Effector memory CD4-positive, alpha-beta T cell (primary cell): ENCODE results near the gene SYN1.

Source experiments
- DNase-seq, 3 donors: peaks; one replicate each; pipeline ENCODE4 v3.0.0-alpha.2; 2020
- H3K27ac ChIP-seq: 2 replicates; pipeline ENCODE4 v1.7.0; 2013; ENCODE audit warnings: mild to moderate bottlenecking, low read length, moderate library complexity; ENCODE audit not compliant: insufficient read depth, poor library complexity, severe bottlenecking
- H3K27me3 ChIP-seq: replicated peaks from 2 replicates; pipeline ENCODE4 v1.7.0; 2013; ENCODE audit warnings: mild to moderate bottlenecking, low read length; ENCODE audit not compliant: insufficient read depth, control insufficient read depth, poor library complexity, severe bottlenecking
- H3K36me3 ChIP-seq: 2 replicates; pipeline ENCODE4 v1.7.0; 2013; ENCODE audit warnings: mild to moderate bottlenecking, low read length, moderate library complexity; ENCODE audit not compliant: control insufficient read depth, insufficient read depth
- H3K4me1 ChIP-seq: 2 replicates; pipeline ENCODE4 v1.7.0; 2013; ENCODE audit warnings: low read length, mild to moderate bottlenecking; ENCODE audit not compliant: control insufficient read depth, insufficient read depth, poor library complexity, severe bottlenecking
- H3K4me3 ChIP-seq: 2 replicates; pipeline ENCODE4 v1.7.0; 2013; ENCODE audit warnings: low read length, low read depth, mild to moderate bottlenecking; ENCODE audit not compliant: insufficient read depth, poor library complexity, severe bottlenecking
- H3K9me3 ChIP-seq: 2 replicates; pipeline ENCODE4 v1.7.0; 2013; ENCODE audit warnings: mild to moderate bottlenecking, low read length, moderate library complexity; ENCODE audit not compliant: control insufficient read depth

SYN1 gene

DNA sequence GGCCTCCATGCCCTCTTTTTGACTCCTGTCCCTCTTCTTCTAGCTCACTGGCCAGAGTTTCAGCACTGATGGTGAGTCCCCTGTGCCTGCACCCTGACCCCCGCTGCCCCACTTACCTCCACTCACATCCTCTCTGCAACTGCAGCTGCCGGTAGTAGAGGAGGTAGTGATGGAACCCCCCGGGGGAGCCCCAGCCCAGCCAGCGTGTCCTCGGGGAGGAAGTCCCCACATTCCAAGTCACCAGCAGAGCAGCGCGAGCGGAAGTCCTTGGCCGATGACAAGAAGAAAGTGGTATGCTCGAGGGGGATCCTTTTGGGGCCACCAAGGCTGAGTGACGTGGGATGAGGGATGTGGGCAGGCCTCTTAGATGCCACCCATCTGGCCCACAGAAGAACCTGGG is 52.8 kb downstream of the SYN1 start:
- Histone ChIP-seq H3K36me3 (peaks cover 59% of the 10 kb centered on the region), H3K27me3 (no peaks in the 10 kb centered on the region), H3K4me3 (no peak overlapping the region), H3K9me3 (no peaks in the 10 kb centered on the region), H3K27ac (no peak overlapping the region), H3K4me1 (peaks cover 9% of the 10 kb centered on the region)
- DNase-seq = no peak

DNA sequence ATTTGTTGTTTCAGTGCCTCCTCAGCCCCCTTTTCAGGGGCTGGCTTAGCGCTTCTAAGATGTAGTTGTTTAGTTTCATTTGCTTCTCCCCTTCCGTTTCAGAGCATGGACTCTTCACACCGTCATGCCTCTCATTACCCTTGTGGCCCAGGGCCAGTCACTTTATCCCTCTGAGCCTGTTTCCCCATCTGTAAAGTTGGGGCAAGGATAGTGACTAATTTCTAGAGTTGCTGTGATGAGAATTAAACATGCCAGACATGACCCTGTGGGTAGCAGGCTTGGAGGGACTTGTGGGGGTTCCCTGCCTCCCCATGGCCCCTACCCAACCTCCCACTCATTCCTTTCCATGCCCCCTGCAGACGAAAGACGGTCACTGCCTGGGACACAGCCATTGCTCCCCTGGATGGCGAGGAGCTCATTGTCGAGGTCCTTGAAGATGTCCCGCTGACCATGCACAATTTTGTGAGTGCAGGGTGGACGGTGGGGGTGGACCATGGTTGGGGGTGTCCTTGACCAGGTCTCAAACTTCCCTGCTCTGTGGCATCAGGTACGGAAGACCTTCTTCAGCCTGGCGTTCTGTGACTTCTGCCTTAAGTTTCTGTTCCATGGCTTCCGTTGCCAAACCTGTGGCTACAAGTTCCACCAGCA is 55.1 kb downstream of the SYN1 start:
- DNase-seq = no peak
- H3K36me3 ChIP-seq = peaks cover 44% of the 10 kb centered on the region
- H3K4me3 ChIP-seq = no peak overlapping the region
- no peak overlapping the region for H3K27ac ChIP-seq
- H3K4me1 ChIP-seq = peaks cover 9% of the 10 kb centered on the region
- H3K9me3 ChIP-seq = no peaks in the 10 kb centered on the region
- H3K27me3 ChIP-seq = no peaks in the 10 kb centered on the region

DNA sequence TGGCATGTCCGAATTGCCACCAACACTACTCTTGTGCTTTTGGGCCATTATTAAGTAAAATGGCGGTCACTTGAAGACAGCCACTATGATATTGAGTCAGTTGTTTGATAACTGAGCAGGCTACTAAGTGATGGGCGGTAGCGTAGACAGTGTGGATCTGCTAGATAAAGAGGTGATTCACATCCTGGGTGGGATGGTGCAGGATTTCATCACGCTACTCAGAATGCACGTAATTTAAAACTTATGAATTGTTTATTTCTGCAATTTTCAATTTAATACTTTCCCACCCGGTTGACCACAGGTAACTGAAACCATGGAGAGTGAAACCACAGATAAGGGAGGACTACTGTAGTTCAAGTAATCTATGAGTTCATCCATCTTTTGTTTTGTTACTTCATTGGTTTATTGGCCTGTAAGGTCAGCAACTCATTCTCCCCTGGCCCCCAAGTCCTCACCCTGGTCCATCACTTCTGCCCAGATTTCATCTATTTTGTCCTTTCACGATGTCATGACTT is 55.8 kb downstream of the SYN1 start:
- Histone ChIP-seq H3K27ac (no peak overlapping the region), H3K27me3 (no peaks in the 10 kb centered on the region), H3K4me3 (no peak overlapping the region), H3K9me3 (no peaks in the 10 kb centered on the region), H3K36me3 (peaks cover 40% of the 10 kb centered on the region), H3K4me1 (peaks cover 9% of the 10 kb centered on the region)
- no peak for DNase-seq

- DNase-seq = no peak
- Histone ChIP-seq H3K27me3 (no peaks in the 10 kb centered on the region), H3K9me3 (no peaks in the 10 kb centered on the region), H3K27ac (no peak overlapping the region), H3K4me3 (no peak overlapping the region), H3K36me3 (peaks cover 31% of the 10 kb centered on the region), H3K4me1 (peaks cover 9% of the 10 kb centered on the region)
These were observed 56.9 kb downstream of the SYN1 start for GRCh38 chrX:47562615-47563243.

- H3K4me1 ChIP-seq = peaks cover 9% of the 10 kb centered on the region
- peaks cover 21% of the 10 kb centered on the region for H3K36me3 ChIP-seq
- H3K27ac ChIP-seq = peak overlapping the region; percentile 97
- no peaks in the 10 kb centered on the region for H3K27me3 ChIP-seq
- H3K9me3 ChIP-seq = no peaks in the 10 kb centered on the region
- no peak for DNase-seq
- peak overlapping the region; percentile 71 for H3K4me3 ChIP-seq
These were observed 58.0 kb downstream of the SYN1 start for GRCh38 chrX:47561659-47562151.

- Histone ChIP-seq H3K27ac (peak within 1 kb of the TSS; percentile 97), H3K36me3 (peaks cover 15% of the 10 kb centered on the region), H3K4me1 (peaks cover 9% of the 10 kb centered on the region), H3K9me3 (no peaks in the 10 kb centered on the region), H3K4me3 (peak within 1 kb of the TSS; percentile 71), H3K27me3 (no peaks in the 10 kb centered on the region)
- DNase-seq = peak; percentile 90 to 96 (median 96)
These were observed 58.6 kb downstream of the SYN1 start, which contains the start of gene ARAF for GRCh38 chrX:47560934-47561658. Gene ARAF (plus strand): TSS chrX:47561205. CDS start chrX:47562968, 1,763 bp downstream.

DNA sequence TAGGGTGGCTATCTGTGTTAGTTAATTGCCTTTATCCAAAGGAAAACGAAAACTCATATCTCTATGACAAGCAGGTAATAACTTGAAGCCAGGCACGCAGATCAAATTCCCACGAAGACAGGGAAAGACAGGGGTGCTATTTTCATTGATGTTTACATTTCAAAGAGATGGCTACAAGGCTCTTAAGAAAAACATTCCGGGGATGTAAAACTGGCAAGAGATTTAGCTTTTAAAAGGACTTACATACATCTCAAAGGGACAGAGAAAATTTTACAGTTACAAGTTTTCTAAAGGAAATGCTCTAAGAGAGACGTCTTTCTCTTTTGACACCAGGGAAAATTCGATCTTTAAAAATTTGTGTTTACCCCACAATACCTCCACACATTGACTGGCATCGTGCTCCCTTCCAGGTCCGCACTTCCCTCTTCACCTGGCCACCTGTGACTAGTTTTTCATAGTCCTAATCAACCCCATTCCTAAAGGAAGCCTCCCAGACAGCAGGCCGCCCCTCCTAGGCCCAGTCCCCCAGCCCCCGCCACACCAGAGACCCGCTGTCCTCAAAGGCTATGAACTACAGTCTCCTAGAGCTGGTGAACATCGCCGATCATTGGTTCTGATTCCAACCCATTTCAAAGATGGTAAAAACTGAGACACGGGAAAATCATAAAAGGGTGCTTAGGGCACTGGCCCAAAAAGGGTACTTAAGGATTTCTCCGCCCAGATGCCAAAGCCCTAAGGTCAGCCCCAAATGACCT is 59.3 kb downstream of the SYN1 start:
- H3K9me3 ChIP-seq = no peaks in the 10 kb centered on the region
- peaks cover 14% of the 10 kb centered on the region for H3K36me3 ChIP-seq
- H3K4me1 ChIP-seq = peaks cover 9% of the 10 kb centered on the region
- DNase-seq = no peak
- H3K27ac ChIP-seq = peak overlapping the region; percentile 97
- no peaks in the 10 kb centered on the region for H3K27me3 ChIP-seq
- peak overlapping the region; percentile 71 for H3K4me3 ChIP-seq

DNA sequence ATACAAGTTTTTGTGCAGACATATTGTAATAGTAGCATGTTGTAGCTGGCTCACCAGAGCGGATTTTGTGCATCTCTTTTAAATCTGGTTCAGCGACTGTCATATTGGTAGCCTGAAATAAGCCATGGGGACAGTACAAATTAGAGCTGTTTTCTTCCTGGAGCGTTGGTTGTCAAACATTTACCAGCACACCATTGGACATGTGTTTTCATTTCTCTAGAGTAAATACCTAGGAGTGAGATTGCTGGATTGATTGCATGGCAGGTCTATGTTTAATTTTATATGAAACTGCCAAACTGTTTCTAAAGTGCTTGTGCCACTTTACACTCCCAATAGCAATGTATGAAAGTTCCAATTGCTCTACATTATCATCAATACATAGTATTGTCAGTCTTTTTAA is 61.2 kb downstream of the SYN1 start:
- DNase-seq = no peak
- H3K27me3 ChIP-seq = no peaks in the 10 kb centered on the region
- H3K9me3 ChIP-seq = no peaks in the 10 kb centered on the region
- no peak overlapping the region for H3K27ac ChIP-seq
- H3K4me3 ChIP-seq = no peak overlapping the region
- no peaks in the 10 kb centered on the region for H3K36me3 ChIP-seq
- peaks cover 5% of the 10 kb centered on the region for H3K4me1 ChIP-seq

- no peaks in the 10 kb centered on the region for H3K36me3 ChIP-seq
- H3K4me1 ChIP-seq = no peaks in the 10 kb centered on the region
- peak overlapping the region; percentile 38 for H3K4me3 ChIP-seq
- peak; percentile 65 to 79 (median 75) for DNase-seq
- H3K27ac ChIP-seq = peak overlapping the region; percentile 71
- H3K27me3 ChIP-seq = no peaks in the 10 kb centered on the region
- H3K9me3 ChIP-seq = no peaks in the 10 kb centered on the region
These were observed 63.5 kb downstream of the SYN1 start for GRCh38 chrX:47556045-47556623.
